Transverse colon (tissue), 4 donors: ENCODE data around the gene C16orf89. TPM values are rescaled to one million over a fixed set of nuclear protein-coding genes. Genes with fewer than 3 reads are reported as not detected.
"Not testable (repeated sequence)": the region's sequence is repeated elsewhere in the genome, so short reads cannot be mapped to it uniquely, and the experiment has no call there.

Experiments used
- DNase-seq: peaks from one replicate; pipeline ENCODE4 v3.0.0-alpha.2; 2019
- H3K27ac ChIP-seq, 4 donors: fragments of 200-600 bp; sonication (generic); 2 replicates each; pipeline ENCODE4 v1.5.1; 2016 to 2018; ENCODE audit warnings: inconsistent platforms in 4 of 4
- H3K27me3 ChIP-seq: fragments of 200-600 bp; sonication (generic); 2 replicates; pipeline ENCODE4 v1.5.1; 2017; ENCODE audit warnings: inconsistent platforms
- H3K36me3 ChIP-seq, 4 donors: fragments of 200-600 bp; sonication (generic); 2 replicates each; pipeline ENCODE4 v1.5.1; 2017 to 2019; ENCODE audit warnings: inconsistent platforms in 4 of 4
- H3K4me1 ChIP-seq, 4 donors: fragments of 200-600 bp; sonication (generic); 2 replicates each; pipeline ENCODE4 v1.5.1; 2017 to 2020; ENCODE audit warnings: inconsistent platforms in 4 of 4
- H3K4me3 ChIP-seq, 4 donors: fragments of 200-600 bp; sonication (generic); 1 replicate in 1 of 4; 2 replicates in 3 of 4; pipeline versions ENCODE4 v1.5.1 to v1.6.1; 2017 to 2019; ENCODE audit warnings: inconsistent platforms in 4 of 4
- H3K9me3 ChIP-seq, 2 donors: fragments of 200-600 bp; sonication (generic); 2 replicates each; pipeline ENCODE4 v1.5.1; 2017 to 2019; ENCODE audit warnings: inconsistent platforms in 2 of 2
- CTCF ChIP-seq, 5 experiments: fragments of 200-600 bp in 3 of 5; fragments of 450-650 bp in 2 of 5; sonication (generic) in 3 of 5; IDR thresholded peaks; 1 replicate in 2 of 5; 2 replicates in 3 of 5; pipeline ENCODE4 v1.5.1; 2016 to 2017; ENCODE audit warnings: antibody characterized with exemption in 5 of 5, inconsistent platforms in 3 of 5, mild to moderate bottlenecking in 2 of 5, moderate library complexity in 1 of 5
- EP300 ChIP-seq: sonication (generic); formaldehyde crosslinking; IDR thresholded peaks from one replicate; pipeline ENCODE4 v1.6.1; 2017; ENCODE audit warnings: antibody characterized with exemption, low read depth
- POLR2A ChIP-seq: fragments of 450-650 bp; IDR thresholded peaks from one replicate; pipeline ENCODE4 v1.6.1; 2016; ENCODE audit warnings: antibody characterized with exemption, mild to moderate bottlenecking, moderate library complexity
- POLR2AphosphoS5 ChIP-seq, 3 donors: sonication (generic); formaldehyde crosslinking; IDR thresholded peaks; one replicate each; pipeline ENCODE4 v1.6.1; 2016; ENCODE audit warnings: antibody characterized with exemption in 3 of 3
- WGBS, 2 donors: methylation state at CpG; one replicate each; pipeline ENCODE4 v1.1.5; 2018; ENCODE audit warnings: low coverage in 1 of 2; 5-methylcytosine and 5-hydroxymethylcytosine counted together
- in situ Hi-C, 4 donors: fragments of 200-750 bp; cut with MboI; loops; one replicate each; pipeline versions ENCODE4 v1.15.0 to v1.15.1; 2017; ENCODE audit warnings: low sequenced_read_pairs in 3 of 4, low pct_ligation_motif_present in 1 of 4, low pct_unique_long_range_greater_than_20kb in 1 of 4
- intact Hi-C: fragments of 100-400 bp; cut with DNase I; formaldehyde crosslinking; loops from one replicate; pipeline ENCODE4 v1.15.1; 2023; ENCODE audit warnings: low total_unique reads
- total RNA-seq, 4 donors: library from RNA; depleted of rRNA; stranded (reverse); fragments of >200 nt; gene quantifications; one replicate each; pipeline ENCODE4 v1.1.0, GENCODE V29; 2016

Gene C16orf89
- total RNA-seq, 4 donors from 2014 or later = 1.5 to 8.6 TPM; not detected in 2

DNA sequence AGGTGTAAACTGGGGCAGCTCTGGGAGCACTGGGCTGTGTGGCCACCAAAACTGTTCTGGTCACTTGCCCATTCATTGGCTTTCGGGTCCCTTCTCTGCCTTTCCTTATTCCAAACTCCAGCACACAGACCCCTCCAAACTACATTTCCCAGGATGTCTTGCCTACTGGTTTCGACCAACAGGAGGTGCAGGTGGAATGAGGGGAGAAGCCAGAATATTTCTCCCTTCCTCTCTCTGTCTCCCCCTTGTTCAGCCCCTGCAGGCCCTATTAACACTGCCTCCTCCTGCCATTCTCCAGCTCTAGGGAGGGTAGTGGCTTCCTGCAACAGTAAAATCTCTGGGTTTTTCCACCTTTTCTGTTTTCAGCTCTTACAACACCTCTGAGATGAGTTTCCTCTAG is 18.8 kb downstream of the C16orf89 start:
- H3K27ac ChIP-seq = no peak overlapping the region
- WGBS, 2 donors = 76 to 100% methylated on average over 1 to 2 of the region's 2 CpGs
- TF ChIP-seq CTCF (IDR thresholded peaks at IDR 0.05) = no peak
- no peak for TF ChIP-seq POLR2A
- no peak for TF ChIP-seq POLR2AphosphoS5 (IDR thresholded peaks at IDR 0.05)
- TF ChIP-seq EP300 = no peak
- H3K4me1 ChIP-seq = no peaks in the 10 kb centered on the region
- in situ Hi-C loops (no loop called here), intact Hi-C loops (no loop called here)
- H3K9me3 ChIP-seq = no peaks in the 10 kb centered on the region
- DNase-seq = no peak
- no peak overlapping the region for H3K4me3 ChIP-seq
- H3K27me3 ChIP-seq = no peaks in the 10 kb centered on the region
- H3K36me3 ChIP-seq = no peaks in the 10 kb centered on the region

GRCh38 chr16:5045499-5046115 is 20.1 kb downstream of the C16orf89 start:
- intact Hi-C loops (no loop called here), in situ Hi-C loops (no loop called here)
- WGBS, 2 donors = 80 to 90% methylated on average over 1 to 10 of the region's 10 CpGs
- H3K9me3 ChIP-seq = no peaks in the 10 kb centered on the region
- H3K27ac ChIP-seq = no peak overlapping the region
- no peak overlapping the region for H3K4me3 ChIP-seq
- no peak for DNase-seq
- H3K36me3 ChIP-seq = no peaks in the 10 kb centered on the region
- H3K4me1 ChIP-seq = no peaks in the 10 kb centered on the region
- TF ChIP-seq CTCF (IDR thresholded peaks at IDR 0.05) (no peak), POLR2A (no peak), EP300 (no peak), POLR2AphosphoS5 (IDR thresholded peaks at IDR 0.05) (no peak)
- H3K27me3 ChIP-seq = no peaks in the 10 kb centered on the region

DNA sequence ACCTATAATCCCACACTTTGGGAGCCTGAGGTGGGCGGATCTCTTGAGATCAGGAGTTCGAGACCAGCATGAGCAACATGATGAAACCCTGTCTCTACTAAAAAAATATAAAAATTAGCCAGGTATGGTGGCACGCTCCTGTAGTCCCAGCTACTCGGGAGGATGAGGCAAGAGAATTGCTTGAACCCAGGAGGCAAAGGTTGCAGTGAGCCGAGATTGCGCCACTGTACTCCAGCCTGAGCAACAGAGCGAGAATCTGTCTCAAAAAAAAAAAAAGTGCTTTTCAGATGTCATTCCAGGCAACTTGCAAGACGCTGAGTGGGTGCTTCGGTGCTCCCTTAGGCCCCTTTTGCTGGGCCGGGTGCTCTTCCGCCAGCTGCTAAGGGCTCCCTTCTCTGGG is 21.2 kb downstream of the C16orf89 start:
- intact Hi-C loops = loop anchor here (5.0 kb wide), 1 partner anchor 297 kb away; no protein-coding TSS in a partner anchor

DNA sequence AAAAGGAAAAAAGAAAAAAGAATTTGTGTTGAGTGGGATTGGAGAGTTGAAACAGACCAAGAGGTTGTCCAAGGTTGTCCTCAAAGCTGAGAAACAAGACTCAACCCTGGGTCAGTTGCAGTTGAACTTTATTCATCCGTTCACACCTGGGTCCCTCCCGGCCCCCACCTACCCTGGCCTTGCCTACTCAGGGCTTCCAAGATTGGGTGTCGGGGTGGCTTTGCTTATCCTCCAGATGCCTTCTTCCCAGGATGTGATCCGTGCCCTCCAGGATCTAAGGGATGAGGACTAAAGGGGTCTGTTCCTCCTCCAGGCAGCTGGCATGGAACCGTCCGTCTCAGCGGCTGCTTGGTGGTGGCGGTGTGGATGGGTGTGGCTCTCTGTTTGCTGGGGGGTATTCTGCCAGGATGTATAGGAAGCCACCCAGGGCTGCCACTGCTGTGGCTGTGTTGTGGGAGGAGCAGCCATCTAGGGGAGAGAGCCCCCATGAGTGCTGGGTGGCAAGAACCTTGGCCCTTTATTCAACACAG is 21.7 kb downstream of the C16orf89 start:
- in situ Hi-C loops = no loop called here
- DNase-seq = no peak

More for the DNA sequence above, 21.2 kb downstream of the C16orf89 start:
- 92 to 95% methylated on average over 2 to 11 of the region's 11 CpGs for WGBS, 2 donors
- H3K27me3 ChIP-seq, H3K9me3 ChIP-seq, in situ Hi-C loops, H3K27ac ChIP-seq, H3K4me3 ChIP-seq, H3K36me3 ChIP-seq, H3K4me1 ChIP-seq, DNase-seq: not testable (repeated sequence)

More for the DNA sequence above, 21.7 kb downstream of the C16orf89 start:
- Histone ChIP-seq H3K9me3 (no peaks in the 10 kb centered on the region), H3K4me3 (no peak overlapping the region), H3K27ac (no peak overlapping the region), H3K4me1 (no peaks in the 10 kb centered on the region), H3K36me3 (no peaks in the 10 kb centered on the region), H3K27me3 (no peaks in the 10 kb centered on the region)
- WGBS, 2 donors = 92 to 93% methylated on average over 2 to 8 of the region's 8 CpGs
- intact Hi-C loops = loop anchor here (5.0 kb wide), 1 partner anchor 297 kb away; no protein-coding TSS in a partner anchor
- TF ChIP-seq POLR2AphosphoS5 (IDR thresholded peaks at IDR 0.05) (no peak), POLR2A (no peak), EP300 (no peak), CTCF (IDR thresholded peaks at IDR 0.05) (no peak)
